HT-29 (cell line): ENCODE measurements around the gene RAMP2. TPM values are rescaled to one million over a fixed set of nuclear protein-coding genes. Genes with fewer than 3 reads are reported as not detected.
A peak's percentile ranks its signal among the peaks of the same experiment; 100 is the strongest.

Source experiments
- DNase-seq: peaks from one replicate; pipeline ENCODE4 v3.0.0-alpha.2; 2015; ENCODE audit warnings: low spot score
- small RNA-seq: library from RNA; depleted of rRNA; stranded (forward); fragments of <200 nt; gene quantifications from one replicate; pipeline ENCODE3, GENCODE V24; 2014
- total RNA-seq: library from RNA; depleted of rRNA; stranded (reverse); fragments of >200 nt; shearing (Covaris generic); gene quantifications from 2 replicates; pipeline ENCODE4 v1.2.3, GENCODE V29; 2014; rRNA removed

The RAMP2 gene
- total RNA-seq, 1 experiment from 2014 or later = not detected

DNA sequence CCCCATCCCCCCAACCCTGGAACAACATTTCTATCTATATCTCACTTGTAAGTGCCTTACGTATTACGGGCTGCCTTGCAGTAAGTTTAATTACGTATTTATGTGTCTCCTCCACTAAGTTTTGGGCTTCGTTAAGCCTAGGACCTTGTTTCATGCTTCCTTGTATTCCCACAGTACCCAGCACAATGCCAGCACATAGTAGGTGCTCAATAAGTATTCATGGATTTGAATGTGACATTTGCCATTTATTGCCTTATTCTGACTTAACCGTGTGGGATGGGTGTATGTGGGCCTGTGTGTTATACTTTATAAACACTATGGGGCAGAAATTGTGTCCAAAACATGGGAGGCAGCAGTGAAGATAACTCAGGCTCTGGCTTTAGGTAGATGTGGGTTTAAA is 31.5 kb downstream of the RAMP2 start:
- DNase-seq = no peak

DNA sequence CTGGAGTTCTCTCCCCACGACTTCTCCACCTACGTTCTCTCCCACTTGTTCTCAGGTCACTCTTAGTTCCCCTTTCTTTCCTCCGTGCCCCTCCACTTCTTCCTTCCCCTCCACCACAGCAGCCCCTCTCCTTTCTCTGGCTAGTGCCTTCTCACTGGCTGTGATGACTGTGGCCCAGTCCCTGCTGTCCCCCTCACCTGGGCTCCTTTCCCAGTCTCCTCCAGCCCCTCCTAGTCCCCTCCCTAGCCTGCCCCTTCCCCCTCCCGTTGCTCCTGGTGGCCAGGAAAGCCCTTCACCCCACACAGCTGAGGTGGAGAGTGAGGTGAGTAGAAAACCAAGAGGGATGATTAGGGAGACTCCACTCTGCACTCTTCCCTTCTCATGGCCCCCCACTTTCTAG is 34.0 kb downstream of the RAMP2 start:
- DNase-seq = no peak

DNA sequence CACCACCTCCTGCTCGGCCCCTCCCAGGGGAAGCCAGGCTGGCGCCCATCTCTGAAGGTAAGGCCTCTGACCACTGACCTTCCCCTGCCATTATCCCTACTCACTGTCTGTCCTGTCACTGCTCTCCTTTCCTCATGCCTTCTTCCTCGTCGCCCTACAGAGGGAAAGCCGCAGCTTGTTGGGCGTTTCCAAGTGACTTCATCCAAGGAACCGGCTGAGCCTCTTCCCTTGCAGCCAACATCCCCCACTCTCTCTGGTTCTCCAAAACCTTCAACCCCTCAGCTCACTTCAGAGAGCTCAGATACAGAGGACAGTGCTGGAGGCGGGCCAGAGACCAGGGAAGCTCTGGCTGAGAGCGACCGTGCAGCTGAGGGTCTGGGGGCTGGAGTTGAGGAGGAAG is 34.4 kb downstream of the RAMP2 start:
- DNase-seq = no peak

- no peak for DNase-seq
Observed at GRCh38 chr17:42796066-42796758, 35.2 kb downstream of the RAMP2 start.

DNA sequence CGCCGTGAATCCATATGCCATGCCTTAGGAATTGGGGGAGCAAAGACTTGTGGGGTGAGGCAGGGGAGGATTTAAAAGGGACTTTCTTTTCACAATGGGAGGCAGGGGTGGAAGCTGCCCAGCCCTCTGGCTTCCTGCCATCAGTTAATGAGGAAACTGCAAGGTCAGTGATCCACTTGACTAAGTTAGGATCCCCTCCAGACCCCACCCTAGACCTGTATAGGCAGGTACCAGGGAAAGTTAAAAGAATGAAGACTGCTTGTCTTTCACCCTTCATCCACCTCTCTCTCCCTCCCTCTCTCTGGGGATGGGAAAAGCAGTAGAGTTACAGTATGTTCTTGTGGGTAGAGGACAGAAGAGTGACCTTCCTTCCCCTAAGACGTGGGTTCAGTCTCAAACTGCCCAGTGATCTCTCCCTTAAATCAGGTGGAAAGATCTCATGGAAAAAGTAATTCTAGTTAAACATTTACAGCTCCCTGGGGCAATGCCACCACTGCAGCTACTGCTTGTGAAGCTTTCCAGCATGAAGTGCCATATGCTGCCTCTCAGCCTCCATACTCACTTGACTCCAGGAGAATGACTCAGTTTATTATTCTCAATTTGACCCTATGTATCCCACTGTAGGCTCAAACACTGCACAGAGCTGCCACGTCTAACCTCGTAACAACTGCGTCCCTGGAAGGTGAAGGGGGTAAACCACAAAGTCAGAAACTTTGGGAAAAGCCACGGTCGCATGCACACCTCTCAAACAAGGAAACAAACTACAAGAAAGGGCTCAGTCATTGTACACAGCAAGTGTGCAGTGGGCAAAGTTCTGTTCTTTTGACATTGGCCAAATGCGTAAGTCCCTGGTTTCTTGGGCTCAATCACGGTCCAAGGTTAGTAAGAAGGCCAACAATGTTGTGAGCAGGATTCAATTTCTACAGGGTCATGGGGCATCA is 36.3 kb downstream of the RAMP2 start:
- DNase-seq = peak; percentile 27

DNA sequence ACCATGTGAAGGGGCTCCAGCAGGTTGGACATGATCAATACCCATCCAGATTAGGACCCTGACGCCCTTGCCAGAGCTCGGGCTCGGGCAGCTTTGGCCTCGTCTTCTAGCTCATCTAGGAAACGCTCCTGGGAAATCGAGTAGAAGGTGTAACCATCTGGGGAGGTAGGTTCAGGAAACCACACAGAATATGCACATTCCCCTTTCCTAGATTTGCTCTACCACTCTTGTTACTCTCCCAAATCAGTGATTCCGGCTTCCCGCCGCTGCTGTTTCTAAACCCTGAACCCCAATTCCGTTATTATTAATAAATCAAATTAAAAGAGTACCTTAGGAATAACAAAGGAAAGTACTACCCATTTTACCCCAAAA is 37.0 kb downstream of the RAMP2 start:
- no peak for DNase-seq

DNA sequence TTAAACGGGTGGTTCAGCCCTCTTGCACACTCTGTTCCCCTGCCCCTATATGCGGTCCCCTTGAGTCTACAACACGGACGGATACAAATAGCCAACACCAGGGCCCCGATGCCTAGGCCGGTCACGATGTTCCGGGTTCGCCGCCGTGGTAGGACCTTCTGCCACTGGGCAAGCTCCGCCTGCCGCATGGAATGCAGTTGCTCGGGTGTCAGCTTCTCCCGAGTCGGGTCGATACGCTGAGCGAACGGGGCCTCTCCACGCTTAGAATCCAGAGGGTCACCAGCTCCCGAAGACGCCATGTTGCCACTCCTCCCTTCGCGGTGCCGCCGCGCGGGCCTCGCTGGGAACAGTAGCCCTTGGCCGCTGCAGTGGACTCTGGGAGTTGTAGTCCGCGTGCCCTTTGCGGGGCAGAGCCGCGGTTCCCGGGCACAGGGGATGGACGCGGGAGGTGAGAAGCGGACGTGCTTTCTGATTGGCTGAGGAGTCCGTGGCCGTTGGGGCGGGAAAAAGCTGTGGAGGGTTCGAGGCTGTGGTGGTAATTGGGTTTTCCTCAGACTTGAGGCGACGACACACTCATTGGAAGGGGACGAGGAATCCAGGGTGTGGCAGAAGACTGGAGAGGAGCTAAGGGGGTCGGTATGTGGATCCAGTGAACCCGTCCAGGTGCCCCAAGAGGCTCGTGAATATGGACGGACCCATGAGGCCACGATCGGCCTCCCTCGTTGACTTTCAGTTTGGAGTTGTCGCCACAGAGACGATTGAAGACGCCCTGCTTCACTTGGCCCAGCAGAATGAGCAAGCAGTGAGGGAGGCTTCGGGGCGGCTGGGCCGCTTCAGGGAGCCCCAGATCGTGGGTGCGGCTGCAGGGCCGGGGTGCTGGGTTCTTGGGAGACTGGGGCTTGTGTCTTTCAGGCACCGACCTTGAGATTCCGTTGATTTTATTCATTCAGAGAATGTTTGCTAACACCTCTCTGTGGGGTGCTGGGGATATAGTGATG is 37.7 kb downstream of the RAMP2 start, which contains the start of the genes CNTD1 and COA3:
TSS of gene CNTD1 (plus strand) at position 479 of the 998 bp plus-strand sequence. CDS start at position 686, 207 bp downstream.
TSS of gene COA3 (minus strand) at position 322 of the 998 bp plus-strand sequence. CDS start at position 299, 23 bp downstream.
- DNase-seq = peak; percentile 90

GRCh38 chr17:42803074-42803883 is 42.3 kb downstream of the RAMP2 start:
- DNase-seq = no peak

- peak; percentile 54 for DNase-seq
Observed at GRCh38 chr17:42804918-42805367, 43.9 kb downstream of the RAMP2 start.

DNA sequence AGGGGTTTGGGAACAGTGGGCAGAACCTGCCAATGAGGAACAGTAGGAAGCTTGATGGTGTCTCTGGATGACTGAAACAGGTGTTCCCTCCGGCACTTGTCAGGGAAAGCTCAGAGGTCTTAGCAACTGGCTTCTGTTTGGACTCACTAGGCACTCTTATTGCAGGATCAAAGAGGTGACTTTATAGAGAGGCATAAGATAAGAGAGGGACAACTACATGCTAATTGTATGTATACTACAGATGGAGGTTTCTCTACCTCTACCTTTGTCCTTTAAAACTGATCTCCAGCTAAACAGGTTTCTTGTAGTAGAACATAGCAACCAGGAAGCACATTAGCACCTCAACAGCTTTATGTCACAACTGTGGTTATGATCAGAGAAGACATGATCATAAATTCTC is 45.2 kb downstream of the RAMP2 start:
- DNase-seq = peak; percentile 23

DNA sequence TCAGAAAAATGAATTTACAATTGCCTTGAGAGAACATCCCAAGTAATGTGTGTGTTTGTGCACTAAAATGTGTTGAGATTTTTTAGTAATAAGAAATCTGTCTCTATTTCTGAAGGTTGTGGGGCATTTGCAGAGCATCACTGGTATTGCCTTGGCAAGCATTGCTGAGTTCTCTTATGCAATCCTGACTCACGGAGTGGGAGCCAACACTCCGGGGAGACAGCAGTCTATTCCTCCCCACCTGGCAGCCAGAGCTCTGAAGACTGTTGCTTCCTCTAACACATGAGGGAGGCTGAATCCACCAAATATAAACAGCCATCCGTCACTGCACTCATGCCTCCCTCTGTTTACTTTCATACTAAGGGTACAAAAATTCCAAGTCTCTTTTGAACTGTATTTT is 48.2 kb downstream of the RAMP2 start:
- DNase-seq = no peak

Small RNA genes lying within 50 kb of the gene (small RNA-seq; reads per million reads assigned to genes)
- gene HMGN2P15 = not detected

Other genes with a start within 250 kb of the RAMP2 start
- gene NAGLU, start 225.0 kb upstream of the RAMP2 start, total RNA-seq = 54.9 and 65.5 TPM in 2 replicates
- 0.91 and 1.7 TPM in 2 replicates for gene HSD17B1, start 208.3 kb upstream of the RAMP2 start, total RNA-seq
- gene COASY, start 199.1 kb upstream of the RAMP2 start, total RNA-seq = 82.1 and 103 TPM in 2 replicates
- 55.9 and 63.1 TPM in 2 replicates for gene MLX, start 194.1 kb upstream of the RAMP2 start, total RNA-seq
- 12.4 and 16.0 TPM in 2 replicates for gene PSMC3IP, start 183.5 kb upstream of the RAMP2 start, total RNA-seq
- gene RETREG3, start 151.9 kb upstream of the RAMP2 start, total RNA-seq = 38.1 and 44.7 TPM in 2 replicates
- 123 and 127 TPM in 2 replicates for gene TUBG1, start 151.5 kb upstream of the RAMP2 start, total RNA-seq
- gene TUBG2, start 101.9 kb upstream of the RAMP2 start, total RNA-seq = 7.4 and 8.7 TPM in 2 replicates
- 34.2 and 49.4 TPM in 2 replicates for gene PLEKHH3, start 84.2 kb upstream of the RAMP2 start, total RNA-seq
- gene CCR10, start 79.4 kb upstream of the RAMP2 start, total RNA-seq = not detected in 2 replicates
- 0.08 and 0.23 TPM in 2 replicates for gene CNTNAP1, start 78.7 kb upstream of the RAMP2 start, total RNA-seq
- 11.8 and 12.2 TPM in 2 replicates for gene EZH1, start 16.2 kb upstream of the RAMP2 start, total RNA-seq
- 76.1 and 84.4 TPM in 2 replicates for gene VPS25, start 12.2 kb downstream of the RAMP2 start, total RNA-seq
- 7.8 and 8.6 TPM in 2 replicates for gene WNK4, start 19.4 kb downstream of the RAMP2 start, total RNA-seq
- 82.9 and 86.2 TPM in 2 replicates for gene COA3, start 37.5 kb downstream of the RAMP2 start, total RNA-seq
- 0.13 and 0.66 TPM in 2 replicates for gene CNTD1, start 37.6 kb downstream of the RAMP2 start, total RNA-seq
- gene BECN1, start 63.1 kb downstream of the RAMP2 start, total RNA-seq = 108 and 118 TPM in 2 replicates
- 96.8 and 142 TPM in 2 replicates for gene PSME3, start 72.2 kb downstream of the RAMP2 start, total RNA-seq
- 1.6 and 1.8 TPM in 2 replicates for gene AOC2, start 83.4 kb downstream of the RAMP2 start, total RNA-seq
- 0.23 TPM in 1 of 2 replicates, not detected in the other for gene AOC3, start 90.0 kb downstream of the RAMP2 start, total RNA-seq
- gene G6PC1, start 139.6 kb downstream of the RAMP2 start, total RNA-seq = not detected in 2 replicates
- 35.3 and 54.1 TPM in 2 replicates for gene AARSD1, start 203.2 kb downstream of the RAMP2 start, total RNA-seq
- gene PTGES3L, start 218.9 kb downstream of the RAMP2 start, total RNA-seq = 0.52 and 0.66 TPM in 2 replicates
- 13.0 and 13.8 TPM in 2 replicates for gene RUNDC1, start 219.3 kb downstream of the RAMP2 start, total RNA-seq
- gene RPL27, start 237.2 kb downstream of the RAMP2 start, total RNA-seq = 1,187 and 1,205 TPM in 2 replicates
- 35.3 and 47.6 TPM in 2 replicates for gene IFI35, start 245.6 kb downstream of the RAMP2 start, total RNA-seq